GM06990 (cell line): Measurements from ENCODE around the gene VCX2.
"Not testable (repeated sequence)": the region's sequence is repeated elsewhere in the genome, so short reads cannot be mapped to it uniquely, and the experiment has no call there.

Source experiments
- DNase-seq: peaks from one replicate; pipeline ENCODE4 v3.0.0-alpha.2; 2011; ENCODE audit not compliant: insufficient read length; ENCODE audit errors: extremely low read depth
- H3K27me3 ChIP-seq: replicated peaks from 2 replicates; pipeline ENCODE4 v1.6.0; 2011; ENCODE audit warnings: low read length; ENCODE audit not compliant: control insufficient read depth, insufficient read depth
- H3K36me3 ChIP-seq: 2 replicates; pipeline ENCODE4 v1.5.1; 2011; ENCODE audit warnings: low read length; ENCODE audit not compliant: control insufficient read depth, insufficient read depth
- H3K4me3 ChIP-seq: replicated peaks from 2 replicates; pipeline ENCODE4 v1.5.1; 2011; ENCODE audit warnings: low read depth, mild to moderate bottlenecking, control low read depth, low read length
- TF ChIP-seq, protein P1 (sequence below): IDR thresholded peaks from 2 replicates; pipeline ENCODE4 v1.5.1; 2011; ENCODE audit warnings: low read length, control low read depth, mild to moderate bottlenecking, inconsistent platforms; ENCODE audit not compliant: insufficient read depth, poor library complexity, severe bottlenecking

The VCX2 gene

DNA sequence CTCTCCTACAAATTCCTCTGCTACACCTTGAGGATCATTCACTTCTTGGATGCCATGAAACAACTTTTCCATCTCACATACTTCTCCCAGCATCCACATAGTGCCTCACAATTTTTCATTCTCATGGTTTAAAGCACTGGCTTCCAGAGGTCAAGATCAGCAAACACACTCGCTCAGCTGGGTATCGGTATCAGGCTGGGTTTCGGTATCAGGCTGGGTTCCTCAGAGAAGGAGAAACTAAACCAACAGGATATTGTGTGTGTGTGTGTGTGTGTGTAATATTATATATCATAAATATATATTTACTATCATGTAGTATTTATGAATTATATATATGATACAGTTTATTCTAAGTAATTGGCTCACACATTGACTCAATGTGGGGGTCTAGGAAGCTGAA is at the start of gene VCX2:
Gene VCX2 (minus strand): TSS at position 99 of the 400 bp plus-strand sequence. CDS start 624 bp downstream, outside the sequence.
- H3K27me3 ChIP-seq, H3K4me3 ChIP-seq, DNase-seq, H3K36me3 ChIP-seq: not testable (repeated sequence)

DNA sequence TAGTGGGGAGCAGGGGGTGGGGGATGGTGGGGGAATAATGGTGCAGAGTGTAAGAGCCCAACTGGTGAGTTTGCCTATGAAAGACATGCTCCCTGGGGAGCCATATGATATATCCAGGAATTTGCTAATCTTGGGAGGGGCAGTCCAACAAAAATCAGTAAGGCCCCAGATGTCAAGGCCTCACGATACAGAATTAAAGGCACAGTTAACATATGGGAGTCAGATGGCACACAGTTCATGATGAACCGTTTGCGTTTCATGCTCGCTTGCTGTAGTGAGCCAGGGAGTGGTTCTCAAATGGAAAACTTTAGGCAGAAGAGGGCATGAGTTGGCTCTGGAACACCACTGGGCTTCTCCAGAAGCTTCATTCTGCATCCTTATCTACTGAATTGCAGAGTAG is 33.9 kb upstream of the VCX2 start:
- DNase-seq = no peak
- Histone ChIP-seq H3K4me3 (no peak overlapping the region), H3K27me3 (no peaks in the 10 kb centered on the region), H3K36me3 (no peaks in the 10 kb centered on the region)
- TF ChIP-seq, protein P1, sequence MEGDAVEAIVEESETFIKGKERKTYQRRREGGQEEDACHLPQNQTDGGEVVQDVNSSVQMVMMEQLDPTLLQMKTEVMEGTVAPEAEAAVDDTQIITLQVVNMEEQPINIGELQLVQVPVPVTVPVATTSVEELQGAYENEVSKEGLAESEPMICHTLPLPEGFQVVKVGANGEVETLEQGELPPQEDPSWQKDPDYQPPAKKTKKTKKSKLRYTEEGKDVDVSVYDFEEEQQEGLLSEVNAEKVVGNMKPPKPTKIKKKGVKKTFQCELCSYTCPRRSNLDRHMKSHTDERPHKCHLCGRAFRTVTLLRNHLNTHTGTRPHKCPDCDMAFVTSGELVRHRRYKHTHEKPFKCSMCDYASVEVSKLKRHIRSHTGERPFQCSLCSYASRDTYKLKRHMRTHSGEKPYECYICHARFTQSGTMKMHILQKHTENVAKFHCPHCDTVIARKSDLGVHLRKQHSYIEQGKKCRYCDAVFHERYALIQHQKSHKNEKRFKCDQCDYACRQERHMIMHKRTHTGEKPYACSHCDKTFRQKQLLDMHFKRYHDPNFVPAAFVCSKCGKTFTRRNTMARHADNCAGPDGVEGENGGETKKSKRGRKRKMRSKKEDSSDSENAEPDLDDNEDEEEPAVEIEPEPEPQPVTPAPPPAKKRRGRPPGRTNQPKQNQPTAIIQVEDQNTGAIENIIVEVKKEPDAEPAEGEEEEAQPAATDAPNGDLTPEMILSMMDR = no peak

DNA sequence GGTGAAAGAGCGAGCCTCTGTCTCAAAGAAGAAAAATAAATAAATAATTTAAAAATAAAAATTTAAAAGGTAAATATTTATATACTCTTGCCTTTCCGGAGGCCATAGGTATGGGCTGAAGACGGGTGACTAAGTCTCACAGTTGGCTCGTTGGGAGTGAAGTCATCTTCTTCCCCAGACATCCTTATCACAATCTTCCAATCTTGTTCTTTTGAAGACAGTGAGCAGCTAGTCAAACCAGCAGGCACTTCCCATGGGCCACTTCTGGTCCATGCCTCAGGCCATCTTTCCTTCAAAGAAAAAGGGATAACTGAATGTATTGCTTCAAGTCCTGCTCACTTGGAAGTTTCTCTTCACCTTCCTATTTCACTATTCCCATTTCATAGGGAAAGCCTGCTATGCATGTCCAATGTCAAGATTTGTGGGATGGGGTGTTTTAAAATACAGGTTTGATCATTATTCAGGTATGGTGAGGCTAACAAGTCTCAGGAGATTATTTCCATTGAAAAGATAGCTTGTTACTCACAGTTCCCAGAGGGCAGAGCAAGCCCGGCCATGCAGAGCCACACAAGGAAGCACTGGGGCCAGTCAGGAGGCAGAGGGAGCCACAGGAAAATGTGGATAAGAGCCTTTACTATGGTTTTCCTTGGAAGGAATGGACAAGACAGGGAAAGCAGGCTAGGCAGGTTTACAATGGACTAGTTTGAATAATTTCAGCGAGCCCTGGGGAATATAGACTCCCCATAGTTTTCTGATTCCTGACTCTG is 33.3 kb upstream of the VCX2 start:
- TF ChIP-seq, protein P1 = no peak
- H3K36me3 ChIP-seq = no peaks in the 10 kb centered on the region
- H3K4me3 ChIP-seq = no peak overlapping the region
- no peak for DNase-seq
- no peaks in the 10 kb centered on the region for H3K27me3 ChIP-seq

DNA sequence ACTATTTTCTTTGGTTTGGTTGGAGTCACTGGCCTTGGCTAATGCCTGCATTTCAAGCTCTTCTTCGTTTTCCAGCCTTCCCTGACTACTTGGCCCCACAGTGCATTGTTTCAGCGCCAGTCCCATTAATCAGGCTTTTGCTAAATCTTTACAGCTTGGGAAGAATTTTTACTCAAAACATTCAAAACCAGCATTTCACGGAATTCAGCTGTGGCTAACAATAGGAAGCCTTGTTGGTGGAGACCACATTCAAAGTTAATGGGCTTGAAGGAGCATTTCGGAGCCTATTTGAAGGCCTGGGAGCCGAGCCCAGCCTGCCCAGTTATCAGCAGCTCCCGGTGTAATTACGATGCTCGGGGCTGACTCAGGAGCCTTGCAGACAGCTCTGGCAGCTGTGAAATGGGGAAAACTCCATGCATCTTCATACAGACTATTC is 30.8 kb upstream of the VCX2 start:
- TF ChIP-seq, protein P1 = no peak
- DNase-seq = no peak

DNA sequence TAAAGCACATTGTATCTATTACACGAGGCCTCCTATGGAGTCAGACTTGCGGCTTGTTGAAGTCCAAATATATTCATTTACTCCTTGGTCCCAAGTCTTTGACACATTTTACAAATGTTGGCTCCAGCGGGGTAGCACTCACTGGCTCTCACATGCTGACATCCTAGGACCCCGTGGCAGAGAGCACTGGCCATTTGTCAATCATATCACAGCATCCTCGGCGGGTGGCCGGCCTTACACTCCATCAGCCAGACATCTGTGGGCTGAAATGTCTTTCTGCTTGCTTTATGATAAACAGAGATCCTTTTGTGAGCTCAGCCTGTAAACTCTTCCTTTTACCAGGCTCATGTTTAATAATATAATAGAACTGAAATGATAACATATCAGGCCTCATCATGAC is 25.7 kb upstream of the VCX2 start:
- no peaks in the 10 kb centered on the region for H3K27me3 ChIP-seq
- DNase-seq = no peak
- H3K4me3 ChIP-seq = no peak overlapping the region
- TF ChIP-seq, protein P1 = no peak
- H3K36me3 ChIP-seq = no peaks in the 10 kb centered on the region

More for the DNA sequence above, 30.8 kb upstream of the VCX2 start:
- no peak overlapping the region for H3K4me3 ChIP-seq
- no peaks in the 10 kb centered on the region for H3K27me3 ChIP-seq
- no peaks in the 10 kb centered on the region for H3K36me3 ChIP-seq

DNA sequence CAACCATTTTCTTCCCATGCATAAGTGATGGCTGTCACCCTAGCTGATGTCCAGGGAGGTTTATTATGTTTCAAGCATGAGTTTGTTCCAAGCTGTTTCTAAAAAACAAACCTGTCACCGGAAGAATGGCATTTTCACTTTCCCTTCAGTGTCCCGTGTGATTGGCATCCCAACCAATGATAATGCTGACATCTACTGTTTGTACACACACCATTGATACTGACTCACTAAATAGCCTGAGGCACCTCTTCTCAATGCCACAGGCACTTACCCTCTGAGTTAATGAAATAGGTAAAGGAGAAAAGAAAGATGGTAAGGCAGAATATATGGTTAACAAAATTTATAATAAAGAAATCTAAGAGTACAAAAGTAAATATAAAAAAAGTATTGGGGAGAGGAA is 23.1 kb upstream of the VCX2 start:
- Histone ChIP-seq H3K4me3 (no peak overlapping the region), H3K27me3 (no peaks in the 10 kb centered on the region), H3K36me3 (no peaks in the 10 kb centered on the region)
- DNase-seq = no peak
- TF ChIP-seq, protein P1 = no peak
